Left ventricle myocardium inferior (tissue), 1 donor: ENCODE measurements around the gene AKAP6. TPM values are rescaled to one million over a fixed set of nuclear protein-coding genes. Genes with fewer than 3 reads are reported as not detected.

Source experiments
- DNase-seq: peaks from one replicate; pipeline ENCODE4 v3.0.0-alpha.2; 2020
- H3K27ac ChIP-seq: fragments of 200-600 bp; replicated peaks from 2 replicates; pipeline ENCODE4 v1.8.0; 2021
- H3K27me3 ChIP-seq: fragments of 200-600 bp; 2 replicates; pipeline ENCODE4 v1.8.0; 2021; ENCODE audit warnings: low read depth
- H3K36me3 ChIP-seq: fragments of 200-600 bp; 2 replicates; pipeline ENCODE4 v1.8.0; 2021
- H3K4me1 ChIP-seq: fragments of 200-600 bp; 2 replicates; pipeline ENCODE4 v1.8.0; 2021
- H3K4me3 ChIP-seq: fragments of 200-600 bp; 2 replicates; pipeline ENCODE4 v1.8.0; 2021; ENCODE audit warnings: mild to moderate bottlenecking, moderate library complexity
- H3K9me3 ChIP-seq: fragments of 200-600 bp; replicated peaks from 2 replicates; pipeline ENCODE4 v1.8.0; 2021
- CTCF ChIP-seq: fragments of 200-600 bp; IDR thresholded peaks from 2 replicates; pipeline ENCODE4 v1.8.0; 2021; ENCODE audit warnings: antibody characterized with exemption, mild to moderate bottlenecking, borderline replicate concordance
- intact Hi-C: fragments of 100-400 bp; cut with micrococcal nuclease; formaldehyde crosslinking; loops from one replicate; pipeline ENCODE4 v1.11.0; 2022
- total RNA-seq: library from RNA; stranded (reverse); fragmentation: NEBNext Ultra II Directional; extraction: Animal tissue kit (Norgen Biotek cat#: 25700); gene quantifications from one replicate; pipeline ENCODE4 v1.2.1, GENCODE V29; 2021
- donor health status: DM: no; HTN: yes; CAD: no; lungs with severe emphysema.

AKAP6 gene
- total RNA-seq, 1 donor from 2014 or later: 218 TPM

DNA sequence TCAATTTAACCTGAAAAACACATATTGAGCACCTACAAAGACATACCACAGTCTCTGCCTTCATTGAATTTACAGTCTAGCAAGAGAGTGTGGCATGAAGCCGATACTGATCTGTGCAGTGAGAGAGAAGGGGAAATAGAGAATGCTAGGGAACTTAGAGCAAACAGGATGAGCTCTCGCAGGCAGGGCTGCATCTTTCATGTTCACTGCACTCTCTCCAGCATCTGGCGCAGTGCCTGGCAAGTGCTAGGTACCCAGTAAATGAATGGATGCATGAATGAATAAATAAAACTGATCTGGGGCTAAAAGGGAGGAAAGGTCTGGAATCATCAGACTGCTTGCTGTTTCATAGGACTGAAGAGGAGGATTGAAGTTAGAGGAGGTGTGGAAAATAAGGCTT is 353.1 kb downstream of the AKAP6 start:
- peaks cover 7% of the 10 kb centered on the region for H3K36me3 ChIP-seq
- no peak overlapping the region for H3K4me3 ChIP-seq
- peaks cover 7% of the 10 kb centered on the region for H3K4me1 ChIP-seq
- no peaks in the 10 kb centered on the region for H3K9me3 ChIP-seq
- DNase-seq: no peak
- TF ChIP-seq CTCF: no peak
- intact Hi-C loops: no loop called here
- no peak overlapping the region for H3K27ac ChIP-seq
- H3K27me3 ChIP-seq: no peaks in the 10 kb centered on the region

DNA sequence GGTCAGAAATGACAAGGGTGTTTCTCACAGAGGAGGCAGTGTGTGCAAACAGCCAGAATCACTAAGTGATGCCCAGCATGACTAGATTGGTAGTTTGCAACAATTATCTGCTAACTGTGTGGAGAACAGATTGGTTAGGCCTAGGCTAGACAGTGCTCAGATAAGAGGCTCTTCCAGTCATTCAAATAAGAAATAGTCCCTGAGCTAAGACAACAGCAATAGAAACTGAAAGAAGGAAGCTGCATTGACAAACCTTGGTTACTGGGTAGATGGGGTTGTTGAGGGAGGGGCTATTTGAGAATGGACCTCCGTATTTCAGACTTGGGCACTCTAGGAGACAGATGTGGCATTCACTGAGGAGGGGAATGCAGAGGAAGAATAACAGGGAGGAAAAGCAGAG is 354.6 kb downstream of the AKAP6 start:
- no peak for TF ChIP-seq CTCF
- intact Hi-C loops: no loop called here
- Histone ChIP-seq H3K27ac (no peak overlapping the region), H3K36me3 (peaks cover 2% of the 10 kb centered on the region), H3K27me3 (no peaks in the 10 kb centered on the region), H3K4me3 (no peak overlapping the region), H3K9me3 (no peaks in the 10 kb centered on the region), H3K4me1 (peaks cover 8% of the 10 kb centered on the region)
- no peak for DNase-seq

- no peaks in the 10 kb centered on the region for H3K27me3 ChIP-seq
- no peak overlapping the region for H3K4me3 ChIP-seq
- no peaks in the 10 kb centered on the region for H3K9me3 ChIP-seq
- H3K36me3 ChIP-seq: no peaks in the 10 kb centered on the region
- no peak for TF ChIP-seq CTCF
- no peak for DNase-seq
- H3K4me1 ChIP-seq: peaks cover 8% of the 10 kb centered on the region
- intact Hi-C loops: no loop called here
- no peak overlapping the region for H3K27ac ChIP-seq
These were observed 359.8 kb downstream of the AKAP6 start for GRCh38 chr14:32688941-32689340.

DNA sequence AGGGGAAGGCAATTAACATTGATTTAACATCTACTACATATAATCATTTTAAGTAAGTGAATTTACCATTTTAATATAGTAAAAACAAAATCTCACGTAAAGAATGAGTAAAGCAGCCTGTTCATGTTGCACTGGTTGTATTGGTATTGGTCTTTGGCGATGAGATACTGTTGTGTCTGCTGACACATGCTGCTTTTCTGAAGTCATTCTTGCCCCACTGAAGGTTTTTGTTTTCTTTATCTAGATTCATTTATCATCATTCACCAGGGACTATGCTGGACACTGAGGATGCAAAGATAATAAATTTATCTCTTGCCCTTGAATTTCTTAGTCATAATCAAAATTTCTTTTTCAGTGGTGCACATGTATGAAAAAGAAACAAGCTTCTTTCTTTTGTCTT is 363.3 kb downstream of the AKAP6 start:
- no peaks in the 10 kb centered on the region for H3K9me3 ChIP-seq
- intact Hi-C loops: no loop called here
- H3K27ac ChIP-seq: no peak overlapping the region
- no peak overlapping the region for H3K4me3 ChIP-seq
- peaks cover 5% of the 10 kb centered on the region for H3K4me1 ChIP-seq
- no peak for DNase-seq
- no peaks in the 10 kb centered on the region for H3K27me3 ChIP-seq
- TF ChIP-seq CTCF: no peak
- no peaks in the 10 kb centered on the region for H3K36me3 ChIP-seq

GRCh38 chr14:32693114-32693513 is 364.0 kb downstream of the AKAP6 start:
- H3K36me3 ChIP-seq: no peaks in the 10 kb centered on the region
- no peaks in the 10 kb centered on the region for H3K27me3 ChIP-seq
- no peak overlapping the region for H3K4me3 ChIP-seq
- no peak for TF ChIP-seq CTCF
- peaks cover 12% of the 10 kb centered on the region for H3K4me1 ChIP-seq
- DNase-seq: no peak
- no peaks in the 10 kb centered on the region for H3K9me3 ChIP-seq
- intact Hi-C loops: no loop called here
- no peak overlapping the region for H3K27ac ChIP-seq
